ENCODE measurements around the gene SSC5D.

GRCh38 chr19:55464662-55465054 lies 23.6 kb upstream of the SSC5D start, which contains the start of gene C19orf85:
- TF ChIP-seq CTCF (IDR thresholded peaks at IDR 0.05) = no peak
- no peak for TF ChIP-seq POLR2A (IDR thresholded peaks at IDR 0.05)

Measured in uterus (tissue), 2 donors.